Hepatic stellate cell (primary cell): ENCODE data around the gene ATXN10.
"Not testable (repeated sequence)": the region's sequence is repeated elsewhere in the genome, so short reads cannot be mapped to it uniquely, and the experiment has no call there.

ENCODE experiments used
- DNase-seq: peaks from one replicate; pipeline ENCODE4 v3.0.0; 2011; ENCODE audit warnings: low spot score

ATXN10 gene

GRCh38 chr22:45785458-45785857 lies 113.8 kb downstream of the ATXN10 start:
- DNase-seq = no peak

DNA sequence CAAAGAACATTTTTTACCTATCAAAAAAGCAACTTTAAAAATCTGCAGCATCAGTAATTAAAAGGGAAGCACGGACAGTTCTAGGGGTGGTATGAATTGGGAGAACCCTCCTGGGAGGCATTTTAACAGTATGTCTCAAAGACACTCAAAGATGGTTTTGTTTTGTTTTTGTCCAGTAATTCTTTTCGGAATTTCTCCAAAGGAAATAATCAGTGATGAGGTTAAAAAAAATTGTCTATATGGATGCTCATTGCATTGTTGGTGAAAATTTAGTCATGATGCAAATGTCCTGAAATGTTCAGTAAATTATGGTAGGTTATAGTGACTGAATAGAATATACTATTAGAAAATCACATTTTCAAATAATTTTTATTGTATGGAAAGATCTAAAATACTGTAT lies 115.1 kb downstream of the ATXN10 start:
- no peak for DNase-seq

DNA sequence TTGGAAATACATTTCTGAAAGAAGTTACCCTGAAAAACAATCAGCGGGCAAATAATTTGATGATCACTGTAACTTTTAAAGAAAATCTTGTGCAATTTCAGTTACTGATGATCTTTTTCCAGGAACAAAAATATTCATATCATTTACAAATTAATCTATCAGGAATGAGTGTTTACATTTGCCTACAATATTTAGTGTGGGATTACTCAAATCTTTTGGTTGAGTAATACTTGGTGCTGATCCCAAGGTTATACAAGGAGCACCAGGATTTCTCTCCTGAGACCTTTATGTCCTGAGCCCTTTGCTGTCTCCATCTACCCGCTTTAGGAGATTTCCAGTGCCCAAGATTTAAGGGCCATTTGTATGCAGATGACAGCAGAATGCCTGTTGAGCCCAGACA lies 116.1 kb downstream of the ATXN10 start:
- DNase-seq = no peak

GRCh38 chr22:45788522-45788921 lies 116.9 kb downstream of the ATXN10 start:
- DNase-seq = no peak

DNA sequence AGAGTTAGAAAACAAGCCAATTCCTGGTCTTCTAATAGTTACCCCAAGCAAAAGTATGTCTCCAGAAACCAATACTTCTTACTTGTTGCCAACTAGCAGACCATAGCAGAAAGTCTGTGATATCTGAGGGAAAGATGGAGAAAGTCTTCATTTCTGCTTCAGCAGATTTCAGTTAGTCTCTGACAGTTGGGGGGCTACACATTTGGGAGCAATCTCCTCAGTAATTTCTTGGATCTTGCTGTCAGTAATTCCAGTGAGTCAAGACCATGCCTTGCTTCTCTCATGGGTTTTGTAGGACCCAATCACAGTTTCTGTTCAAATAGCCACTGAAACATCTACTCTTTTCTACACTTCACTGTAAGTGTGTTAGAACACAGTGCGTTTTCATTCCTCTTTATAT lies 118.8 kb downstream of the ATXN10 start:
- DNase-seq = no peak

DNA sequence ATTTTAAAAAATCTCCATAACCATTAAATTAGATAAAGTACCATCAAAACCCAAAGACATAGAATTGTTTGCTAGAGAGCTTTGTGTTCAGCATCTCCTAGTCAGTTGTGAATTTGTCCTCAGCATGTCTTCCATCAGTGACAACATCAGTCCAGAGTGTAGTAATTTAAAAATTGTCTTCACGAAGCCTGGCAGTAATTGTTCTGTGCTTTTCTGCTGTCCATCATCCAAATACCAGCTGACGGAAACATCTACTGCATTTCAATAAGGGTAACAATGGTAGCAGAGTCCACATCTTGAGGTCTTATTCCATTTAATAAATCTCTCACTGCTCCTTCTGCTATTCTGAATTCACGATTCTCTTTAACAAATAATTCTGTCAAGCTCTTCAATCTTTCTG lies 121.5 kb downstream of the ATXN10 start:
- DNase-seq = no peak

- DNase-seq = no peak
Observed at GRCh38 chr22:45793892-45794291, 122.3 kb downstream of the ATXN10 start.

GRCh38 chr22:45796009-45796408 lies 124.4 kb downstream of the ATXN10 start:
- not testable (repeated sequence) for DNase-seq

DNA sequence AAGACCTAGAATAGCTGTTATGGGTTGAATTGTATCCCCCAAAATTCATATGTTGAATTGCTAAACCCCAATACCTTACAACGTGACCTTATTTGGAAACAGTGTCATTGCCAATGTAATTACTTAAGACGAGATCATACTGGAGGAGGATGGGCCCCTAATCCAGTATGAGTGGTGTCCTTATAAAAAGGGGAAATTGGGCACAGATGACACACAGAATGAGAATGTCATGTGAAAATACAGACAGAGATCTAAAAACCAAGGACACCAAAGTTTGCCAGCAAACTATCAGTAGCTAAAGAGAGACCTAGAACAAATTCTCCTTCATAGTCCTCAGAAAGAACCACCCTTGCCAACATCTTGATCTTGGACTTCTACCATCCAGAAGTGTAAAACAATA lies 127.7 kb downstream of the ATXN10 start:
- no peak for DNase-seq

- DNase-seq = no peak
Observed at GRCh38 chr22:45802054-45802453, 130.4 kb downstream of the ATXN10 start.

- no peak for DNase-seq
Observed at GRCh38 chr22:45804319-45804985, 132.8 kb downstream of the ATXN10 start.

DNA sequence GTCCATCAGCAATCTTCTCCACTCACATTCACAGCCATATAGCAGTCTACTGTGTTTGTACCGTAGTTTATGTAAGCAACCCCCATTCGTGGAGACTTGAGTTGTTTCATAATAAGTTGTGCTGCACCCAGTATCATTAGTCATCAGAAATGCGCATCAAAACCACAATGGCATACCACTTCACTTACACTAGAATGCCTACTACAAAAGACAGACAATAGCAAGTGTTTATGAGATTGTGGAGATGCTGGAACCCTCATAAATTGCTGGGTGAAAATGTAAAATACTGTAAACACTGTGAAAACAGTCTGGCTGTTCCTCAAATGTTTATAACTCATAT lies 133.3 kb downstream of the ATXN10 start:
- DNase-seq = peak; percentile 56

DNA sequence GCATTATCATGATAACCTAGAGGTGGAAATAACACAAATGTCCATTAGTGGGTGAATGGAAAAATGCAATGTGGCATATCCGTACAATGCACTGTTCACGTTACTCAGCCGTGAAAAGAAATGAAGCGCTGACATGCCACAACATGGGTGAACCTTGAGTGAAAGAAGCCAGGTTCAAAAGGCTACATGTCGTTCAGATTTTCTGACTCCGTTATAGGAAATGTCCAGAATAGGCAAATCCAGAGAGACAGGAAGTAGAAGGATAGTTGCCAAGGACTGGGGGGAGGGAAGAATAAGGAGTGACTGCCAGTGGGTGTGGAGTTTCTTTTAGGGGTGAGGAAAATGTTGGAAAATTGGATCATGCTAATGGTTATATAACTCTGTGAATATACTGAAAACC lies 133.8 kb downstream of the ATXN10 start:
- DNase-seq = no peak

GRCh38 chr22:45807156-45807915 lies 135.7 kb downstream of the ATXN10 start:
- DNase-seq = peak; percentile 32

GRCh38 chr22:45812910-45813309 lies 141.3 kb downstream of the ATXN10 start:
- DNase-seq = no peak

- no peak for DNase-seq
Observed at GRCh38 chr22:45814198-45814597, 142.6 kb downstream of the ATXN10 start.

DNA sequence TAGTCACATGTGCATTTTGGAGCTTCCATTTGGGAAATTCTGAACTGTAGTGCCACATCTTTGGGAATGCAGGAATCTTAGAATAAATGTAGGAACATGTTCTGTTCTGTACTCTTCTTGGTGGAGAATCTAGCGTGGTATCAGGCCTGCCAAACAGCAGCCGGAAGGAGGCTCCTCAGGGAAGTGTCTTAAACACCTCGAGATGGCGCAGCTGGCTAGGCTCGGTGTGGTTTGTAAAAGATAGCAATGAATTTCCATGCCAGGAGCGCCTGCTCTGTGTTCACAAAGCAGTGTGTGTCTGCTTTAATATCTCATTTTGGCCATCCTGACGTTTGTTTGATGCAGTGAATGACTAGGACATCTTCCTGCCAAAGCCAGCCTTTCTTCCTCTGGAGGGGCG lies 145.1 kb downstream of the ATXN10 start:
- DNase-seq = no peak

GRCh38 chr22:45817745-45818423 lies 146.2 kb downstream of the ATXN10 start:
- no peak for DNase-seq

DNA sequence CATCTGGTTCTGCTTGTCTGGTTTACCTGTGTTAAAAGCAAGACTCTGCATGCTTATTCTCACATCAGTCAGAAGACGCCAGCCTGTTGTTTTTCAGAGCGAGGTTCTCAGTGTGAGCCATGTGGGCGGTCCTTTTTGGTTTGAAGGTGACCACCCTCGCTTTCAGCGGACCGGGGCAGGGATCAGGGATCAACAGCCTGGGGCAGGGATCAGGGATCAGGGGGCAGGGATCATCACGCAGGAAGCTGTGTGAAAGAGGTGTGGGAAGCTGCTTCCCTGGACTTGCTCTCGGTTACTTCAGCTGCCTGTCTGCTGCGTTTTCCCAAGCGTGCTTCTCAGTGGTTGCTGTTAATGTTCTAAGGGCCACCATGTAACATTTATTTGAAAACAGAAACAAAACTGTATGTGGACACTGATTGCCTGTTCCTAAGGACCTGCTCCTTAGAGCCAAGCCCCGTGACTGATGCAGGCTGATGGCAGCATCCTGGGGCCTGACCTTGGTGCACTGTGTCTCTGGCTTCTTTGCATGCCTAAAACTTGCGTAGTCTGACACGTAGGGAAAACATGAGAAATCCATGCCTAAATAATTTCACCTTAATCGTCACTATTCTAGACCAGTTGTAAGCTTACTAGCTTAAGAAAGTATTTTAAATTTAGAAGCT lies 146.9 kb downstream of the ATXN10 start:
- DNase-seq = no peak

DNA sequence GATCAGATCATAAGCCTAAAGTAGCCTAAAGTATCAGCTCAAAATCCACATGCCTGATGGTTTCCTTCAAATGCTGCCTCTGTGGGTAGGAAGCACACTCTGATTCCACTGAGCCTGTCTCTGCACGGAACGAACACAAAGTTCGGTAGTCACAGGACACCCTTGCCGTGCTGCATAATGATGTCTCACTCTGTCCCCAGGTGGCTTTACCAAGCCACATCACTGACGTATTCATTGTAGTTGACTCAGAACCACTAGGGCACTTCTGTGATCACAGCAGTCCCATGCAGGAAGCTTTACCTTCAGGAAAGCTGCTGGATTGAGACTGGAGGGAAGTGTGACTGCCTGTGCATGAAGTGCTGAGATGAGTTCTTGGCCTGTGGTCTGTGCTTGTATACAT lies 147.7 kb downstream of the ATXN10 start:
- no peak for DNase-seq

DNA sequence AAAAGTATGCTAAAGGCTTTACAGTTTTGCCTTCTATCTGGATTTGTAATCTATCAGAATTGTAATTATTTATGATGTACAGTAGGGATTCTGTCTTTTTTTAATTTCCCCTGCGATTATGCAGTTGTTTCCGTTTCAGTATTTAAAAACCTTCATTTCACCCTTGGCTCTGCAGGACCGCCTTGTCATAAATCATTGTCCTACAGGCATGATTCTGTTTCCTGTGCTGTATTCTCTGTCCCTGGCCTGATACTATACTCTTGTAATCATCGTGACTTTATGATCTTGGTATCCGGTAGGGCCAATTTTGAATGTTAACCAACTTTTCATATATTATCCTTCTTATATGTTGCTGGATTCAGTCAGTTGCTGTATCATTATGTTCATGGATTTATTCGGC lies 151.7 kb downstream of the ATXN10 start:
- no peak for DNase-seq

GRCh38 chr22:45826520-45826919 lies 154.9 kb downstream of the ATXN10 start:
- DNase-seq = no peak

DNA sequence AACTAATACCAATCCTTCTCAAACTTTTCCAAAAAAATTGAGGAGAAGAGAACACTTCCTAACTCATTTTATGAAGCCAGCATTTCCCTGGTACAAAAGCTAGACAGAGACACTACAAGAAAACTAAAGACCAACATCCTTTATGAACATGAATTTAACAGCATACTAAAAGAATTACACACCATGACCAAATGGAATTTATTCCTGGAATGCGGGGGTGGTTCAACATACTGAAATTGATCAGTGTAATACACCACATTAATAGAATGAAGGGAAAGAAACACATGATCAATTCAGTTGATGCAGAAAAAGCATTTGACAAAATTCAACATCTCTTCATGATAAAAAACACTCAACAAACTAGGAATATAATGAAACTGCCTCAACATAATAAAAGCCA lies 157.2 kb downstream of the ATXN10 start:
- no peak for DNase-seq
